HG02623 (cell line): Measurements from ENCODE around the gene FUT7.
"Not testable (repeated sequence)": the region's sequence is repeated elsewhere in the genome, so short reads cannot be mapped to it uniquely, and the experiment has no call there.

Experiments used
- ATAC-seq: cut with Tn5 transposase; IDR thresholded peaks from one replicate; pipeline ENCODE4 v1.9.1; 2021; ENCODE audit warnings: moderate library complexity; ENCODE audit not compliant: unreplicated experiment

Gene FUT7

DNA sequence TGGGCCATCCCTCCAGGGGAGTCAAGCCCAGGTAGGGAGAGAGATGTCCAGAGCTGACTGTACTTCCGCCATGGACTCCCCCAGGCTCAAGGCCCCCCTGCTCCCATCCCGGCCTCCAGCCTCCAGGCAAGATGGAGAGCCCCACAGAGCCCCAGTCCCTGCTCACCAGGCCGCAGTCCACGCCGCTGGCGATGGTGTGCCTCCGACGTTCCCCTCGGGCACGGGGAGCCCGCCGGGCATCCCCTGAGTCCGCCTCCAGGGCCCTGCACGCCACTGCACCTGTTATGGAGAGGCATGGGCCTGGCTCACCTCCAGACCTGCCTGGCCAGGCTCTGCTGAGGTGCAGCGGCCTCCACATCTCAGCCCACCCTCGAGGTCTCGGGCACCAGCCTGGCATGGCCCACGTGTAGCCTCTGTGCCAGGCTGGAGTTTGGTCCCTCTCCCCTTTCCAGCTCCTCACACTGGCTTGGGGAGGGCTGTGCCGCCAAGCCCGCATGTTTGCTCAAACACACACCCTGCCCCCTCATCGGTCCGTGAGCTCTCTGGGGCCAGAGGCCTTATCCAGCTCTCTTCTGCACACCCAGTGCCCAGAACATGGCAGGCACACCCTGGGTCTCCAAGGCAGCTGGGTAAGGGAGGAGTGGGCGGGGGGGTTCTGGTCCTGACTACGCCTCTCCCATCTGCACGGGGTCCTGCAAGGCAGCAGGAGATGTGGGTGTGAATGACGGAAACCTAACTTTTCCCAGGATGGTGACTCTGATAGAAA lies 34.4 kb upstream of the FUT7 start:
- ATAC-seq = no peak

DNA sequence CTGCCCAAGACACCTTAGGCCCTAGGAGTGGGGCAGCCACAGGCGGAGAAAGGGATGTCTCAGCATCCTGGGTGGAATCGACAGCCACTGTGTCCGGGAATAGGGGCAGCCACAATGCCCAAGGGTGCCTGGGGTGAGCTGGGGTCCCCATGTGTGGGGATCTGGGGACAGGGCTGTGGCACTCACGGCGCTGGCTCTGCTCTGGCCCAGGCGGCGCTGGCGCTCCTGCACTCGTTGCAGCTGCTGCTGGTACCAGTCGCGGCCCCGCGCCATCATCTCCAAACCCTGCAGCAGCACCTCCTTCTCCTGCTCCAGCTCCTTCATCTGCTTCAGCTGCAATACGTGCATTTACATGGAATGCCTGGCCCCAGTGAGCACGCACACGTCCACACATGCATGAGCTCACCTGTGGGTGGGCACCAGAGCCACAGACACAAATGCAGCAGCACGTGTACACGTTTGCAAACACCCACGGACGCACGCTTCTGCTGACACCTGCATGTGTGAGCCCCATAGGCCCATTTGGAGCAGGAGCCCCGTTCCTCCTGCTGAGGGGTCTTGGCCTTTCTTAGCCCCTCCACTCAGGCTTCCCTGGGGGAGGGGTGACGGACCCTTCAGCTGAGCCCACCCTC lies 33.6 kb upstream of the FUT7 start:
- ATAC-seq = no peak

GRCh38 chr9:137064880-137065164 lies 32.9 kb upstream of the FUT7 start:
- ATAC-seq = no peak

DNA sequence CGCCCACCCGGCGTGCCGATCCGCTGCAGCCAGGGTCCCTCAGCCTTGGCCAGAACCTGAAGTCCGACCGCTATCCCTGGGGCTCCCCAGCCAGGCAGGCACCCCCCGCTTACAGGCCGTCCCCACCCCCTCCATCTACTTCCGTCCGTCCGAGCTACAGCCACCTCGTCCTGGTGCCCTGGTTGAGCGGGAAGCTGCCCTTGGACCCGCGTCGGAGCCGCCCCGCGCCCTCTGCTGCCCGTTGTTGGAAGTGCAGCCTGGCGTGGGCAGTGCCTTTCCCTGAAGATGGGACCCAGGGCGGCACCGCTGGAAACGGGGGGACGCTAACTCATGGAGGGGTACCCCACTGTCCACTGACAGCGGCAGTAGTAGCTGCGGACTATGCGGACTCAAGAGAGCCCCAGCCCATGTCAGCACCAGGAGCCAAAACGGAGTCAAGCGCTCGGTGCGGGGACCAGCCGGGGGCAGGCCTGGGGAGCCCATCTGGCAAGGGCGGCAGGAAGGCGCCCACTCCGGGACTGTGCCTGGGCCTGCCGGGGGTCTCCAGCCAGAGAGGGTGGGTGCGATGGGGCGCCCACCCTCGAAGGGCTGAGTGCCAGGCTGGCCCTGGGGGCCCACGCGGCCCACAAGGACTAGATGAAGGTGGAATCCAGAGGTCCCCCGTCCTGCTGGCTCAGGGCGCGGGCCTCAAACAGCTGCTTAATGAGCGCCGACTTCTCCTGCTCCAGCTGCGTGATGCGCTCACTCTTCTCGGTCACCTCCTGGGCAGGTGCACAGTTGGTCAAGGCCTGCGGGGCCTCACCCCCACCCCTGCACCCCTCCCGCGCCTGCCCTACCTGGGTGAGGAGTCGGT lies 32.4 kb upstream of the FUT7 start:
- no peak for ATAC-seq

DNA sequence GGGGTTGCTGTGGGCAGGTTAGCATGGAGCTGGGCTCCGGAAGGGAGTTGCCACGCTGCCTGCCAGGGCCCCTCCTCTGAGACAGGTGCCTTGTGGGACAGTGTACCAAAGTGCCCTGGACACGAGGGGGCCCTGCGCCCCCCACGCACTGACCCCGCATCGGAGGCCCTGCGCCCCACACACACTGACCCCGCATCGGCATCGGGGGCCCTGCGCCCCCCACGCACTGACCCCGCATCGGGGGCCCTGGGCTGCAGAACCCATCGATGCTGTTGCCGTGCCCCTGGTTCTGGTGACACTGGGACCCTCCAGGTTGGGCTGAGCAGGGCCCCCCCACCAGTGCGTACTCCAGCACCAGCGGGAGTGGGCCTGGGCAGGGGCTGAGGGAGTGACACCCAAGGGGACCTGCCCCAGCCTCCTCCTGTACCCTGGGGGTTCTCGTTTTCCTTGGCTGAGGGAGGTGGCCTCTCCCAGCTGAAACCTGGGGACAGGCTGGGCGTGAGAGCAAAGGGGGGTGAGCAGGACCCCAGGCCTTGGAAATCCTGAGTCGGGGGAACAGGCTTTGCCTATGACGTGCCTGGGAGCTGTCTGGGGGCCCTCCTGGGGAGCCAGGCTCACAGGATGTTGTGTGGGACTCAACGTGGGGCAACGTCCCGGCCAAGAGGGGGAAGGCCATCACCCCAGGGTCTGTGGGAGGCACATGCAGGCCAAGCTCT lies 31.6 kb upstream of the FUT7 start:
- ATAC-seq = no peak

DNA sequence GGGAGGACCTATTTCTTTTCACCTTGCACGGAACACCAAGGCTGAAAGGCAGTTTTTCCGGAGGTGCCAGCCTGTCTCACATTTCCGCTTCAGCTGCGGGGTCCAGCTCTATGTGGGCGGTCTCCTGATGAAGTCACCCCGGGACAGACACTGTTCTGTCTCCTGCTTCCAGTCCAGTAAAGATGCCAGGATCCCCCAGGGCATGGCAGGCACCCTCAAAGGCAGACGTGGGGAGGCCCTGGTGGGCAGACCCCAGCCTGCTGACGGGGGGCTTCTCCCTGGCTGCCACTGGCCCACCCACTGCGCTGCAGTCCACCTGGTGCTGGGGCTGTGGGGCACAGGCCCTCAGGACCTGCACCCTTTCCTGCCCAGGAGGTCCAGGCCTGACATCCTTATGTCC lies 30.9 kb upstream of the FUT7 start:
- not testable (repeated sequence) for ATAC-seq

- ATAC-seq = no peak
Measured at GRCh38 chr9:137062384-137062783, 30.5 kb upstream of the FUT7 start.

DNA sequence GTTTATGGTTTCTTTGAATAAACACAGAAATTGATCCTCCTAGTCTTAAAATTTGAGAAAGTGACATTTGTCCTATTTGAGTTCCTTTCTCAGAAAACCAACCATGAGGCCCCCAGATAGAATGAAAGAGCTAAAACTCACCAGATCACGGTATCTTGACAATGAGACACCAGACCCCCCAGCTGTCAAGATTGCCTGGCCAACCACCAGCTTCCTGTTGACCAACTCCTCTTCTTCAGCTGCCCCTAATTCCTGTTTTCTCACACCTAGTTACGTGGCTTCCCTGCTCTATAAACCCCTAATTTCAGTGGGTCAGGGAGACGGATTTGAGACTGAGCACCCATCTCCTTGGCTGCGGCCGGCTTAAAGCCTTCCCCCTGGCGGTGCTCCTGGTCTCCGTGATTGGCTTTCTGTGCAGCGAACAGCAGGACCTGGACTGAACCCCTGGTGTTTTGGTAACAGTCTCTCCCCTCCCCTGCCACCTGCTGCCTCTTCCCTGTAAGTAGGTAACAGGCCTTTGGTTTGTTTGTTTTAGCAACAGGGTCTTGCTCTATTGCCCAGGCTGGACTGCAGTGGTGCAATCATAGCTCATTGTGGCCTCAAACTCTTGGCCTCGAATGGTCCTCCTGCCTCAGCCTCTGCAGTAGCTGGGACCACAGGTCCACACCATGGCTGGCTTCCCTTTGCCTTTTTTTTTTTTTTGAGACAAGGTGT lies 26.8 kb upstream of the FUT7 start:
- ATAC-seq = no peak

- no peak for ATAC-seq
Measured at GRCh38 chr9:137057545-137057944, 25.7 kb upstream of the FUT7 start.

GRCh38 chr9:137056739-137057415 lies 25.0 kb upstream of the FUT7 start:
- ATAC-seq = no peak

GRCh38 chr9:137055385-137056364 lies 23.8 kb upstream of the FUT7 start:
- no peak for ATAC-seq

GRCh38 chr9:137054932-137055384 lies 23.1 kb upstream of the FUT7 start:
- no peak for ATAC-seq

DNA sequence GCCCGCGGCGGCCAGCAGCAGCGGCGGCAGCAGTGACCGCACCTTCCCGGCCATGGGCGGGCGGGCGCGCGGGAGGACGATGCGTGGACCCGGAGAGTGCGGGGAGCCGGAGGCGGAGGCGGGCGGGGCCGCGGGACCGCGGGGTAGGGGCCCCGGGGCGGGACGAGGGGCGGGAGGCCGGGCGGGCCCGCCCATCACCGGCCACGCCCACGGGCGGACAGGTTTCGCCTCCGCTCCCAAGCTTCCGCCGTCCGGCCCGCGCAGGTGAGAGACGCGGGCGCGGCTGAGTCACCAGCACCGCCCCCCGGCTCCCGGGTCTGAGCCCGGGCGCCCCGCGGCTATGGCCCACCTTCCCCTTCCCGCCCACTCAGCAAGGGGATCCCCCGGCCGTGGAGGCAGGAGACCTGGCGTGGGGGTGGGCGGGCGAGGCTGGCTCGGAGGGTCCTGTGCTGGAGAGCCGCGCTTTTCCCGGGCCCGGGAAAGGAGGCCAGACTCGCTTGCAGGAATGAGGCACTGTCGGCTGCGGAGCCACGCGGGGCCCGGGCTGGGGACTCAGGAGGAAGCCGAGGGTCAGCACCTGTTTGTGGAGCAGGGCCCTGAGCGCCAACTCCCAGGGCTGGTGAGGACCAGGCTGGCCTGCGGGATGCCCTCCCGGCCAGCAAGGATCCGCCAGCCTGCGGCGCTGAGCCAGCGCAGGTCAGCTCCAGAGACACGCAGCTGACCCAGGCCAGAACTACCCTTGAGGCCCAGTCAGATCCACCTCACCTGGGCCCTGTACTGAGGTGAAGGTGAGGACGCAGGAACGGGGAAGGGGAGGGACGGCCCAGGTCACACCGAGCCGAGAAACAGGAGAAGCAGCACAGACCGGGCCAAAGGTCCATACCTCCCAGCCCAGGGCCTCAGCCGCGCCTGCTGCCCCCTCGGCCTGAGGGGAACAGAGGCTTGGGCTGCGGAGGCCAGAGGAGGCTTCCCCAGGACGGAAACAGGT lies 22.4 kb upstream of the FUT7 start, which contains the start of gene ENTPD2:
TSS of gene ENTPD2 (minus strand) at position 118 of the 988 bp plus-strand sequence. CDS start at position 54, 64 bp downstream.
- no peak for ATAC-seq

DNA sequence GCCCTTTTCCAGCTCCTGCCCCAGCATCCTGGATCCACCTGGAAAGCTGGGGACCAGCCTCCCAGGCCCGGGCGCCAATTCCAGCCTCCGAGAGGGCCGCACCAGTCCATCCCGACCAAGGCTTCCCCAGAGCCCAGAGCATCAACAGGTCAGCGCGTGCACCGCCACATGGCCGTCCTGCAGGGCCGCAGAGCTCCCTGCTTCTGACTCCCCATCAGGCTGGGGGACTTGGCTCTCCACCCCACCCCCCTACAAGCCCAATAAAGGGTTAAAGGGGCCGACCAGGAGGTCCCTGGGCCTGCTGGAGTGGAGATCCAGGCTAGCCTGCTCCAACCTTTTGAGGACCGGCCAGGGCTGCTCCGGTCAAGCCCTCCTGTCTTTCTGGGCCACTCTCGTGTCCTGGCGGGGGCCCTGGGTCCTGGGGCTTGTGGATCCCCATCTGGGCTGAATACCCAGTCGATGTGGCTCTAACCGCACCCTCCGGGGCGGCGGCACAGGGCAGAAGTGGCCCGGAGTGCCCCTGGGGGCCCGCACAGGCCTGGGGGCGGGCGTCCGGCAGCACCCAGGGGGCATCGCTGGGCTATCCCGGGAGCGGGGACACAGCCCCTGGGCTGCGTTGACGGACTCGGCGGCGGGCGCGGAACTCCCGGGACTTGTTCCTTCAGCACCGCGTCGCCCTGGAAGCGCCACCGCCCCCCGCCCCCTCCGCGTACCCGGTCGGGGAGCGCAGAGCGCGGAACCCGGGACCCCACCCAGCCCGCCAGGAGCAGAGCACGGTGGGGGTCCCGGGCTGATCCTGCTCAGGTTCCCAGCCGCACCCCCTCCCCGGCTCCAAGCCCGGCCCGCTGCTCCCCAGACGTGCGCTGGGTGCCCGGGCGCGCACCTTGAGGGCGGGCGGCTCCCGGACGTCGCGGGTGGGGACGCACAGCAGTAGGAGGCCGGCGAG lies 21.4 kb upstream of the FUT7 start:
- ATAC-seq = no peak

GRCh38 chr9:137052293-137052692 lies 20.4 kb upstream of the FUT7 start:
- ATAC-seq = no peak

- ATAC-seq = no peak
Measured at GRCh38 chr9:137051145-137051724, 19.3 kb upstream of the FUT7 start.
